Middle frontal gyrus (tissue), 1 donor: Measurements from ENCODE around the gene EFNA1.

ENCODE experiments used
- DNase-seq: peaks from one replicate; pipeline ENCODE4 v3.0.0-alpha.2; 2015; ENCODE audit warnings: low spot score; ENCODE audit errors: extremely low spot score

Gene EFNA1

GRCh38 chr1:155174324-155175280, 46.9 kb downstream of the EFNA1 start:
- no peak for DNase-seq

- DNase-seq: no peak
Observed at GRCh38 chr1:155175281-155175926, 47.7 kb downstream of the EFNA1 start.

- DNase-seq: no peak
Observed at GRCh38 chr1:155175927-155176371, 48.3 kb downstream of the EFNA1 start.

- DNase-seq: peak; percentile 79
Observed at GRCh38 chr1:155176544-155177071, 48.9 kb downstream of the EFNA1 start.

GRCh38 chr1:155177192-155177917, 49.7 kb downstream of the EFNA1 start:
- no peak for DNase-seq

- DNase-seq: no peak
Observed at GRCh38 chr1:155177918-155178281, 50.2 kb downstream of the EFNA1 start.

- no peak for DNase-seq
Observed at GRCh38 chr1:155178441-155179111, 50.9 kb downstream of the EFNA1 start.

- no peak for DNase-seq
Observed at GRCh38 chr1:155179112-155180031, 51.7 kb downstream of the EFNA1 start.

GRCh38 chr1:155181371-155182051, 53.8 kb downstream of the EFNA1 start:
- DNase-seq: no peak

GRCh38 chr1:155182052-155182550, 54.4 kb downstream of the EFNA1 start:
- no peak for DNase-seq

GRCh38 chr1:155183775-155184221, 56.1 kb downstream of the EFNA1 start:
- DNase-seq: no peak

- DNase-seq: no peak
Observed at GRCh38 chr1:155184351-155184811, 56.7 kb downstream of the EFNA1 start.
